ENCODE measurements around the gene DLAT. TPM values are rescaled to one million over a fixed set of nuclear protein-coding genes. Genes with fewer than 3 reads are reported as not detected.
A peak's percentile ranks its signal among the peaks of the same experiment; 100 is the strongest.

DLAT gene
- total RNA-seq, 1 donor from 2014 or later: 26.1 TPM

DNA sequence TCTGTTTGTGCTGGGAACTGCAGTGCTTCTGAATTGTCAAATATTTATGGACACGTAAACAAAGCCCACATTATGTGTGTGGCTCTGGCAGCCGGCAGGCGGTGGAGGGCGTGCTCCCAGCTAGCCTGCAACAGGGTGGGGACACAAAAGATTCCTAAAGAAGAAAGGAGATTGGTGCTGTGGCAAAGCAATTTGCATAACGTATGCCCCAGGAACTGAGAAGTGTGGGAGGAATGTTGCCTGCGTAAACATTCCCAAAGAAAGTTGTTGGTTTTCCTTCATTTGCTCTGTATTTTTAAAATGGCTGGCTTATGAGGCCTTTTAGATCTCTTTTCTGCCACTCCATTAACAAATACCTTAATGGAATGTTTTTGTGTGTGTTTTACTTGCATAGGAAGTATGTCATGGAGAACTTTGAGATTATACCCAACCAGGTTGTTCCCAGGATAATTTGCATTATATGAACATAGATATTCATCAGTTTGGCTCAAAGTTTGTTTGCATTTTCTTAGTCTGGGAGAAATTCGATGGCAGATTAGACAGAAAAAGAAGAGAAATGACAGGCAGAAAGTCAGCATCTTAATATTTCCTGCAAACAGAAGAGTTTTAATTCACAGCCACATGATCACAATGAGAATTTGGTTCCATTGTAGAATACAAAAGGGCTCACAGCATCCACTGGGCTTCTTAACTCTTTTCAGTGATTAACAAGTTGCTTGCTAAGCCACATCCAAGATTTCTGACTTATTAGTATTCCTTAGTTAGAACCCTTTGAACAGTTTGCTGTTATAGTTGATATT lies 41.8 kb upstream of the DLAT start:
- ATAC-seq (peak; percentile 89), DNase-seq (peak; percentile 68)
- intact Hi-C loops (cut with DNase I): loop anchor here (10.0 kb wide), 1 partner anchor 49 kb away; the partner anchor contains the start of gene DIXDC1
- Histone ChIP-seq H3K4me3 (peak overlapping the region; percentile 45), H3K9me3 (no peaks in the 10 kb centered on the region), H3K27me3 (ENCODE audit: low read depth) (no peaks in the 10 kb centered on the region), H3K36me3 (peaks cover 27% of the 10 kb centered on the region), H3K4me1 (peaks cover 13% of the 10 kb centered on the region), H3K27ac (peak overlapping the region; percentile 55)
- TF ChIP-seq, protein P1, sequence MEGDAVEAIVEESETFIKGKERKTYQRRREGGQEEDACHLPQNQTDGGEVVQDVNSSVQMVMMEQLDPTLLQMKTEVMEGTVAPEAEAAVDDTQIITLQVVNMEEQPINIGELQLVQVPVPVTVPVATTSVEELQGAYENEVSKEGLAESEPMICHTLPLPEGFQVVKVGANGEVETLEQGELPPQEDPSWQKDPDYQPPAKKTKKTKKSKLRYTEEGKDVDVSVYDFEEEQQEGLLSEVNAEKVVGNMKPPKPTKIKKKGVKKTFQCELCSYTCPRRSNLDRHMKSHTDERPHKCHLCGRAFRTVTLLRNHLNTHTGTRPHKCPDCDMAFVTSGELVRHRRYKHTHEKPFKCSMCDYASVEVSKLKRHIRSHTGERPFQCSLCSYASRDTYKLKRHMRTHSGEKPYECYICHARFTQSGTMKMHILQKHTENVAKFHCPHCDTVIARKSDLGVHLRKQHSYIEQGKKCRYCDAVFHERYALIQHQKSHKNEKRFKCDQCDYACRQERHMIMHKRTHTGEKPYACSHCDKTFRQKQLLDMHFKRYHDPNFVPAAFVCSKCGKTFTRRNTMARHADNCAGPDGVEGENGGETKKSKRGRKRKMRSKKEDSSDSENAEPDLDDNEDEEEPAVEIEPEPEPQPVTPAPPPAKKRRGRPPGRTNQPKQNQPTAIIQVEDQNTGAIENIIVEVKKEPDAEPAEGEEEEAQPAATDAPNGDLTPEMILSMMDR (IDR thresholded peaks at IDR 0.05): no peak

DNA sequence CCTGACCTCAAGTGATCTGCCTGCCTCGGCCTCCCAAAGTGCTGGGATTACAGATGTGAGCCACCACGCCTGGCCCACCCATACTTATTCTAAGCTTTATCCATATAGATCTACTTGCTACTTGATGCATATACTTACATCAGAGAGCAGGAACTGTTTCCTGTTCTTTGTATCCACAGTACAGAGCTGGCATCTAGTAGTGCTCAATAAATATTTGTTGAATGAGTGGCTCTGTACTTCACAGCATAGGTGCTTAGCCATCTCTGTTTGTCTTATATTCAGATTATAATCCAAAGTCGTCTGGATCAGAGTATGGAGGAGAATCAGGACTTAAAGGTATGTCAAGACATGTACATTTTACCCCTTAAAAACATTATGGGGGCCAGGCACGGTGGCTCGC lies 38.6 kb upstream of the DLAT start:
- Histone ChIP-seq H3K27me3 (ENCODE audit: low read depth) (no peaks in the 10 kb centered on the region), H3K27ac (no peak overlapping the region), H3K4me3 (no peak overlapping the region), H3K4me1 (peaks cover 11% of the 10 kb centered on the region), H3K9me3 (no peaks in the 10 kb centered on the region), H3K36me3 (peaks cover 33% of the 10 kb centered on the region)
- no peak for DNase-seq
- no peak for ATAC-seq
- TF ChIP-seq, protein P1 (IDR thresholded peaks at IDR 0.05): no peak
- intact Hi-C loops (cut with DNase I): loop anchor here (10.0 kb wide), 1 partner anchor 52 kb away; the partner anchor contains the start of gene DIXDC1

DNA sequence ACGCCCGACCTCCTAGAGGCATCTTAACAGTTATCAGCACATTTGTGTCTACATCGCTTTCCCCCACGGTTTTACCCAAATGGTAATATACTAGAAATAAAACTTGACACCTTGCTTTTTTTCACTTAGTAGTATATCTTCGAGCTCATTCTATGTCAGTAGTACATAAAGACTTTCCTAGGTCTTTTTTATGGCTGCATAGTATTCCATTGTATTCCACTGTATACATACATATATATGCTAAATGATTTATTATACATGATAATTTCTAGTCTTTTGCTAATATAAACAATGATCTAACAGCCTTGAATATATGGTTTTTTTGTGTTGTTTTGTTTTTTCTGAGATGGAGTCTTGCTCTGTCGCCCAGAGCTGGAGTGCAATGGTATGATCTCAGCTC lies 34.8 kb upstream of the DLAT start:
- H3K4me3 ChIP-seq: no peak overlapping the region
- intact Hi-C loops (cut with DNase I): no loop called here
- H3K36me3 ChIP-seq: peaks cover 53% of the 10 kb centered on the region
- H3K27ac ChIP-seq: no peak overlapping the region
- H3K27me3 ChIP-seq (ENCODE audit: low read depth): no peaks in the 10 kb centered on the region
- no peak for DNase-seq
- ATAC-seq: no peak
- TF ChIP-seq, protein P1 (IDR thresholded peaks at IDR 0.05): no peak
- H3K4me1 ChIP-seq: no peaks in the 10 kb centered on the region
- H3K9me3 ChIP-seq: no peaks in the 10 kb centered on the region

DNA sequence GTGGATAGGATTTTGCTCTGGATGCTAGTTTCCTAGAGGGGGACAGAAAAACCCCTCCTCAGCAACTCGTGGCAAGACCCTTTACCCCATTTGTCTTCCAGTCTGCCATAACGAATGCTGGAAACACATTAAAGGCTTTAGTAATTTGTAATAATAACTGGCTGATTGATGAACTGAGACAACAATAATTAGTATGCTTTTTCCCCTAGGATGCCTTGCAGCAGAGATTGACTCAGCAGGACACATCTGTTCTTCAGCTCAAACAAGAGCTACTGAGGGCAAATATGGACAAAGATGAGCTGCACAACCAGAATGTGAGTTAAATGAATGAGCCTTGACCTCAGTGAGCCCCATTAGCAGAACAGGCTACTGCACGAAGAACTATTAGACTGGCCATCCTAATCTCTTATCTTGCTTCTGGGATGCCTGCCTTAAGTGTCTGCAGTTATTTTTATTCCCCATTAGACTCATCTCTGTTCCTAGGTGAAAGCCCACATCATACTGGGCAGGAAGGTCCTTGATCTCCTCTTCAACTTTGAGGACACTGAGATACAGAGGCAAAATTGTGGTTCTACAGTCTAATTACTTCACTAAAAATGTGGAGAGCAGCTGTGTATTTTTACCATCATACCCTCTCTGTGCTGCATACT lies 32.9 kb upstream of the DLAT start:
- Histone ChIP-seq H3K4me1 (no peaks in the 10 kb centered on the region), H3K27me3 (ENCODE audit: low read depth) (no peaks in the 10 kb centered on the region), H3K36me3 (peaks cover 51% of the 10 kb centered on the region), H3K4me3 (no peak overlapping the region), H3K27ac (no peak overlapping the region), H3K9me3 (no peaks in the 10 kb centered on the region)
- TF ChIP-seq, protein P1 (IDR thresholded peaks at IDR 0.05): no peak
- intact Hi-C loops (cut with DNase I): no loop called here
- DNase-seq (no peak), ATAC-seq (no peak)

DNA sequence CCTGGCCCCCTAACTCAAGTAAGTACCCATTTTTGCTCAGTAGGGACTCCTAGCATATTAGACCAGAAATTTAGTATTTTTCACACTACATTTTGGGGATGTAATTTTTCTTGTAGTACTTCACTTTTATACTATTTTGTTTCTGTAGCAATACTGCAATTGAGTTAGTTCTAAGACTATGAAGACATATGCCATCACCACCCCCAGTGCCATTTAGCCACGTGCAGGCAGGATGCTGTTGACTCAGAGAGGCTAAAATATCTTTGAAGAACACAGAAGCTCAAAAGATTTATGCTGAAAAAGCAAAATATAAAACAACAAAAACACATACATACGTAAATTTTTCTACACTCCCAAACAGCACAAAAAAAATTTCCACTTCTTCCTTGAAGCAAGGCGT lies 29.1 kb upstream of the DLAT start:
- no peak overlapping the region for H3K27ac ChIP-seq
- H3K9me3 ChIP-seq: no peaks in the 10 kb centered on the region
- H3K4me3 ChIP-seq: no peak overlapping the region
- ATAC-seq: no peak
- H3K4me1 ChIP-seq: no peaks in the 10 kb centered on the region
- H3K27me3 ChIP-seq (ENCODE audit: low read depth): no peaks in the 10 kb centered on the region
- DNase-seq: no peak
- intact Hi-C loops (cut with DNase I): no loop called here
- TF ChIP-seq, protein P1 (IDR thresholded peaks at IDR 0.05): no peak
- peaks cover 80% of the 10 kb centered on the region for H3K36me3 ChIP-seq
